ENCODE data around the gene ENDOV.

ENDOV gene

DNA sequence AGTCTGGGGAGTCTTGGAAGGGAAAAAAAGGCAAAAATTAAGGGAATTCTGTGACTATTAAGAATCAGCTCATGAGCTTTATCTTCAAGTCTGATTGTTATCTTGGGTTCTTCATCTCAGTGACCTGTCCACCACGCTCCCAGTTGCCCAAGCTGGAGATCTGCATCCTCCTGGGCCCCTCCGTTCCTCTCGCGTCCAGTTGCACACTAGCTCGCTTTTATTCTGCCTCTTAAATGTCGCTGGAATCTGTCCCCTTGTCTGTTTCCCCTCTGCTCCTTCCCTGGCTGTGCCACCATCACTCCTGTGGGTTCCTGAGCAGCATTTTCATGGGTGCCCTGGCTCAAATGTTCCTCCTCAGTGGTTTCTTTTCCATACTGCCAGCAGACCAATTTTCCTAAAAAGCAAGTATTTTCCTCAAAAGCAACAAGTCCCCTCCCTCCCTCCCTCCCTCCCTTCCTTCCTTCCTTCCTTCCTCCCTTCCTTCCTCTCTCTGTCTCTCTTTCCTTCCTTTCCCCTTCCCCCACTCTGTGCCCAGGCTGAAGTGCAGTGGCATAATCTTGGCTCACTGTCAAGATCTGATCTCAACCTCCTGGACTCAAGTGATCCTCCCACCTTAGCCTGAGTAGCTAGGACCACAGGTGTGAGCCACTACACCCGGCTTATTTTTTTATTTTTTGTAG lies 1.4 kb downstream of the ENDOV start:
- no peak for DNase-seq (ENCODE audit: low spot score)

GRCh38 chr17:80416940-80417293 lies 1.9 kb downstream of the ENDOV start:
- no peak for DNase-seq (ENCODE audit: low spot score)

DNA sequence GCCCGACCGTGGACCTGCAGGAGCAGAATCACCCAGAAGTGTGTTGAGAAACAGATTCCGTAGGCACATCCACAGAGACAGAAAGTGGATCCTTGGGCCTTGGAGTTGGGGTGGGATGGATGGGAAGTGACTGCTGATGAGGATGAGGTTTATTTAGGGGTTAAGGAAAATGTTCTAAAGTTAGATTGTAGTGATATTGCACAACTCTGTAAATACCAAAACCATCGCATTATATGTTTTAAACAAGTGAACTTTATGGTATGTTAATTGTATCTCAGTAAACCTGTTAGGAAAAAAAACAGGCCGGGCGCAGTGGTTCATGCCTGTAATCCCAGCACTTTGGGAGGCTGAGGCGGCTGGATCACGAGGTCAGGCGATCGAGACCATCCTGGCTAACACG lies 3.6 kb downstream of the ENDOV start:
- DNase-seq (ENCODE audit: low spot score), result no peak

DNA sequence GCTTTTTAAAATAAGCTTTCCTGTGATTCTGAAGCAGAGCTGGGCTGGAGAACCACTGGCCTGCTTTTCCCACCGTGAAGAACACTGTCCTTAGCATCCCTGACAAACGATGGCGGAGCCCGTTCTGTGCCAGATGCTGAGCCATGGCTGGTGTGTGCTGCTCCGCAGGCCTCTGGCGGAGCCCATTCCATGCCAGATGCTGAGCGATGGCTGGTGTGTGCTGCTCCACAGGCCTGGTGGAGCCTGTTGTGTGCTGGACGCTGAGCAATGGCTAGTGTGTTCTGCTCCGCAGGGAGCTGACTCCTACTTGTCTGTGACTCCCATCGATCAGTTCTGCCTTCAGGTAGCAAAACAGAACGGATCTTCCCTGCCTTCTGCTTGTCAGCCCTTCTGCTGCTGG lies 4.3 kb downstream of the ENDOV start:
- DNase-seq (ENCODE audit: low spot score), result no peak

- DNase-seq (ENCODE audit: low spot score), result no peak
Observed at GRCh38 chr17:80421381-80422090, 6.6 kb downstream of the ENDOV start.

DNA sequence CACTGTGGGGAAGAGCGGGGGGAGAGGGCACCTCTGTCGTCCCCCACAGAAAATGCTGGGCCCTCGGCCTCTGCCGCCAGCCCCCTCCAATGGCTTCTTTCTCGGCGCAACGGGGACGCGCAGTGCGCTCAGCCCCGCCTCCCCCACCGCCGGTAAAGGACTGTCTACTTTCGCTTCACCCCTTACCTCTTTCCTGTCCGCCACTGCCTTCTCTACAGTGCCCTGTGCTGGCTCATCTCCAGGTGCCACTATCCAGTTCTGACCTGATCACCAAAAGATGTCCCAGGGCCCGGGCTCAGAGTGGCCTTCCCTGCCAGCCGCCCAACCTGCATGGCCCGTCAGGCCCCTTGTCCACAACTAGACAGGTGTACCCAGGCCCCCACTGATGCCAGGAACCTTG lies 7.3 kb downstream of the ENDOV start:
- DNase-seq (ENCODE audit: low spot score), result no peak

GRCh38 chr17:80422981-80423380 lies 8.0 kb downstream of the ENDOV start:
- DNase-seq (ENCODE audit: low spot score), result no peak

- no peak for DNase-seq (ENCODE audit: low spot score)
Observed at GRCh38 chr17:80423536-80424225, 8.7 kb downstream of the ENDOV start.

DNA sequence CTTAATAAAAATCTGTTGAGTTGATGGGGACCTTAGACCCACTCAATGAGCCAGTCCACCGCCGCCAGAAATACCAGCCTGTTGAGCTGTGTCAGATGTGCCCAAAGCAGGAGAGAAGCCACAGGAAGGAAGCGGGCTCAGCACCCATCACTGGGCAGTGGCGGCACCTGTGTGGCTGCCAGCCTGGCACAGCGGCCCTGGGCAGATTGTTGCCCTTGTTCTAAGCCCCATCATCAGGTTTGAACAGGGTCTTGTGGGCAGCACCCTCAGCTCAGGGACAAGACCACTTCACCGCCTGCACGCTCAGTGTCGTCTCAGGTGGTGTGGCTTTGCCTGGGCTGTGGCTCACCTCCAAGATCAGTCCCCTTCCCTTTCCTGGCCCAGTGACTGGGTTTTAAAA lies 9.3 kb downstream of the ENDOV start:
- DNase-seq (ENCODE audit: low spot score), result no peak

- DNase-seq (ENCODE audit: low spot score), result no peak
Observed at GRCh38 chr17:80424878-80425765, 10.2 kb downstream of the ENDOV start.

DNA sequence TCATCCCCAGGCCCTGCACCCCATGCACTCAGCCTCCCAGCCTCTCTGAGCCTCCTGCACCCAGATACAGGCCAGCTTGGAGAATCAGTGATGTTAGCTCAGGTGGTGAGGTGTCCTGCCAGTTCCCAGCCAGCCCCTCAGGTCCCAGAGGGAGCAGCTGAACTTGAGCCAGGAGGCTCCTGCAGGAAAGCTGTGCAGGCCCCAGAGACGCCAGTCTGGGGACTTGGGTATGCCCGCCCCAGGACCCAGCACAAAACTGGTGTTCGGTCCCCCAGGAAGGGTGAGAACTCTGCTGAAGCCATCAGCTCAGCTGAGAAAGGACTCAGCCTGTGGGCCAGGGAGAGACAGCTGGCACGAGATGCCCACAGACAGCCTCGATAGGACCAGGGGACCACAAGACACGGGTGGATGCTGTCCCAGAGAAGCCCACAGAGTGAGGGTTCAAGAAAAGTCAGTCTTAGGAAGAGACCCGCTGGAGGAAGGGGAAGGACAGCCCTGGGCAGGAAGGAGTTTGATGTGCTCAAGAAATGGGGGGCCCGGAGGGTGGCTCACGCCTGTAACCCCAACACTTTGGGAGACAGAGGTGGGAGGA lies 11.0 kb downstream of the ENDOV start:
- DNase-seq (ENCODE audit: low spot score), result no peak

DNA sequence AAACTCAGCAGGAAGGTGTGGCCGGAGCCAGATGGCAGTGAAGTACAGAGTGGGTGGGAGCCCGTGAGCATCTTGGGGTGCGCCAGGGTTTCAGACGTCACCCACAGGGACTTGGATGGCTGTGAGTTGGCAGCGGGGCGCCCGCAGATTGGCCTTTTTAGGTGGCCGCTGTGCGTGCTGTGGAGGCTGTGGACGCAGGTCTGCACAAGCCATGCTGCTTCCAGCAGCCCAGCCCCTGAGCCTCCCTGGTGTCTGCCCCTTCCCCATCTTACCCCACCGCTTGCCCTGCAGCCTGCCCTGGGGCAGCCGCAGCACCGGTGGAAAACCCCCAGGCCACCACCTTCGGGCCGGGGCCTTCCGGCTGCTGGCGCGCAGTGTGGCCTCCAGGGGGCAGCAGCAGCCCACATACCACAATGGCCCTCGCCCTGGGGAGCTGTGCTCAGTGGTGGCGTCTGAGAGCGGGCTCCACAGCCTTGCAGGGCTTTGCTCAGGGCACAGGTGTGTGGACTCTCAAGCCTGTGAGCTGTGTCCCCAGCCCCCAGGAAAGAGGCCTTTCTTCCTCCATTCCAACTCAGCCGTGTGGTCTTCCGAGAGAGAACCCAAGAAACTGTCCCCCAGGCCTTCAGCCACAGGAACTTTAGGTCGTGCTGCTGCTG lies 11.8 kb downstream of the ENDOV start:
- DNase-seq (ENCODE audit: low spot score), result peak; percentile 22

- DNase-seq (ENCODE audit: low spot score), result no peak
Observed at GRCh38 chr17:80427366-80428282, 12.7 kb downstream of the ENDOV start.

- DNase-seq (ENCODE audit: low spot score), result no peak
Observed at GRCh38 chr17:80428363-80428762, 13.4 kb downstream of the ENDOV start.

DNA sequence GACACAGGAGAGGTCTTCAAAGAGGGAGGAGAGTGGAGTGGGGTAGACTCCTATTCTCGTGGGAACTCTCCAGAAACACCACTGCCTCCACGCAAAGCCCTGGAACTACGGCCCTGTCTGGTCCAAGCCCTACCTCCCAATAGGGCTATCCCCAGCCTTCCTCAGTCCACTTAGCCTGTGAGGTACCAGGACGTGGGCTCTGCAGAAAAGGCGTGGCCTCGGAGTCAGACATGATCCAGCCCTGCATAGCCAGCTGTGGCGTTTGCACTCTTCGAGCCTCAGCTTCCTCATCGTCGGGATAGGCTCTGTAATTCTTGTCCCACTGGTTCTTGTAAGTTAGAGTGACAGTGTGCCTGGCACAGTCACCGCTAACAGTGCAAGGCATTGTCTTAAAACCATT lies 13.8 kb downstream of the ENDOV start:
- no peak for DNase-seq (ENCODE audit: low spot score)

- no peak for DNase-seq (ENCODE audit: low spot score)
Observed at GRCh38 chr17:80429356-80430275, 14.6 kb downstream of the ENDOV start.

DNA sequence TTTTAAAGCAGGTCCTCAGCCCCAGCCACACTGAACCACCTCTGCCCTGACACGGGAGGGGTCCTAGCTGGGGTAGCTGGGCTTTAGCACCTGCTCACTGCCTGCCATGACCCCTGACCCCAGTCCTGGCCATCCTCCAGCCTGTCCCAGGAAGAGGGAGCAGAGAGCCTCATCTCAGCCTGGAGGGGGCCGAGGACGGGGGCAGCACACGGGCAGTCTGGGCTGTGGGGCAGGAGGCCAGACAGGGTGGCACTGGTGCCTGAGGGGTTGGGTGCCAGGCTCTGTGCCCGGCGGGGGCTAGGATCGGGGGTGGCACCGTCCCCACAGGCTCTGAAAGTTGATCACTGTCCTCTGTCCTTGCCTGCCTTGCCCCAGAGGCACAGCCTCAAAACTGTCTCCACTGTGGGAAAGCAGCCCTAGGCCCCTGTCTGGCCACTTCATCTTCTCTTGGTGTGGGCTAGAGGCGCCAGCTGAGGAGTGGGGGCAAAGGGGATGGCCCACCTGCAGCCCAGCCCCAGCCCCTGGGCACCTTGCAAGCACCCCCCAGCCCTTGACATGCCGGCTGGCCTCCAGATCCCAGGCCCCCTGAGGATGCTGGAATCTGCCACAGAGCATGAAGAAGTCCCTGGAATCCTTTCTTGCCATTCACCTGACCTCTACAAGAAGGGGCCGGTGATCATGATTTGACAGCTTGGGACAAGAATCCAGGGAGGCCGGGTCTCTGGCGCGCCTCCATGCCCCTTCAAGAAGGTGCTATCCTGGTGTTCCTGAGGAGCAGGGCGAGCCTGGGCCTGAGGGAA lies 15.7 kb downstream of the ENDOV start:
- no peak for DNase-seq (ENCODE audit: low spot score)
